Measurements from ENCODE around the gene TENM4. TPM values are rescaled to one million over a fixed set of nuclear protein-coding genes. Genes with fewer than 3 reads are reported as not detected.

Gene TENM4
- total RNA-seq, 1 donor from 2014 or later, result 112 TPM

DNA sequence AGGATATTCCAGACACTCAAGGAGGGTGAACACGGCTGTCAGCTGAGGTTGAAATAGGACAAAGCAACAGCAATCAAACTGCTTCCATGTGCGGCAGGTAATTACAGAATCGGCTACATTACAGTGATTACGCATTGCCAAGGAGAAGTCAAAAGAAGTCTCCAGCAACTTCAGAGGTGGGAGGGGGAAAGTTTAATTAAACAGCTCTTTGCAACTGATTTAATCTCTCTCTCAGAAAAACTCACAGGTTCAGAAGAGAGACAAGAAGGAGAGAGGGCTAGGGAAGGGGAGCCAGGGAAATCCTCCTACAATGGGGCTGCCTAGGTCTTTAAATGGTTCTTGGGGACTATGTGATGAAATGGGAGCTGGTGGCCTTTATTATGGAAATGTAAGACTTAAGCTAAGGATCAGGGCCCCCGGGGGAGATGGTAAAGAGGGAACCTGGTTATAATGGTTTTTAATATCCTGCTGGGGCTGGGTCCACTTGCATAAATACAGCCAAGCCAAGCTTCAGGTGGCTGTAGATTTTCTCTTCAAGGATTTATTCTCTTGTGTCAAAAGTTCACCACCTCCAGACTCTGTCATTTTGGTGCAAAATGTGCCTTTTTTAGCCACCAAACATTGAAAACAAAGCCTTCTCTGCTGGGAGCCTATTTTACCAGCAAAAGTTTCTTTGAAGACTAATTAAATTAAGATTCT lies 511.5 kb downstream of the TENM4 start:
- DNase-seq, result no peak

DNA sequence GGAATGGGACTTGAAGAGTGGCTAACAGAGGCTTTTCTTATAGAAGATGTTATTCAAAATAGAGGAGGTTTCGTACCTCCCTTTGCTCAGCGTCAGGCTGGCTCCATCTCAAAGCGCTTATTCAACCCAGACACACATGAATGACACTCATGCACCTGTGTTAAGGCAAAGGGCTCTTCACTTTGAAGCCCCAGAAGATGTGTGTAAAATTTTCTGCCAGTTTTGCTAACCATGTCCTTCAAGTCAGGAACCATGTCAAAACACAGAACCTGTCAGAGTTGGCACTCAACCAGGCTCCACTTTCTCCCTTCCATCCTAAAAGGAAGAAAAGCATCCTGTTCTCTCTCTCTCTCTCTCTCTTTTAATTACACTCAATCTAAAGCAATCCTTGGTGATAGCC lies 513.3 kb downstream of the TENM4 start:
- no peak for DNase-seq

DNA sequence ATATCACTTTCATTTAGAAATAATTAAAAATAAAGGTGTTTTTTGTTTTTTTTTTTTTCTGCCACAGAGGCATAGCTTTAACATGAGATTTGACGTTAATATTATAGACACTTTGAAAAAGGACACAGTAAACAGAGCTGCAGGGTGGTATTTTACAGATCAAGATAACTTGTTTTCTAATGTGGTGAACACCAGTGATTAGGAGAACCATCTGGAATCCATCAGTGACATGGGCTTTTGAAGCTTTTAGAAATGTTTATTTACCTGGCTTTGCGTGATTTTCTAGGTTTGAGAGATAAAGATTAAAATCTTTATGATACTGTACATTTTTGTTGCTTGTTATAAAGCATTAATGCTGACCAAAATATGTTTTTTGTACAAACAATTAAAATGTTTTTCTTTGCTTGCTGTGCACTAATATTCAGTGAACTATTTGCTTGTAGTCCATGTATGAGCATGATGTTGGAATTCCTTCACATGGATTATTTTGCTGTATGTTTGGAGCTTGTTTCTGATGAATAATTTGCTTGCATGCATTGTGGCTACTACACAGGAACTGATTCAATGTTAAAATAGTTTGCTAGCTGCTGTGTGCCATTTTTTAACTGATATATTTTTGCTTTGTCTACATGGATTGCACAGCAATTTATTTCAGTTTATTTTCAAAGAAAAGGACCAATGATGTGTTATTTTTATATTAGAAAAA lies 514.0 kb downstream of the TENM4 start:
- DNase-seq, result no peak

DNA sequence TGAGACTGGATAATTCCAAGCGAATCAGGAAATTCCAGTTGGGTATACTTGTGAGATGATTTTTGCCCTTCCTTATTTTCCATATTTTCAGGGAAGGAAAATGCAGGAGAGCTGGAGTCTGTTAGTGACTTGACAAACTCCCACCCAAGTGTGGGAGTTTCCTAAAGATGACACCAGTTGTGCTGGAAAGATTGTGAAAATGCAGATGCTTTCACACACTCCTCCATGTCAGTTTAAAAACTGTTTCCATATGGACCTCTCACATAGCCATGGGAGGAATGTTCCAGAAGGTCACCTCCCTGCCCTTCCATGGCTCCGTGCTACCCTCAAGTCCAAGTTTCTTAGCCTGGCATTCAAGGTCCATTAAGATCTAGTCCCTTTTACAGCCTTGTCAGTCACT lies 515.4 kb downstream of the TENM4 start:
- no peak for DNase-seq

DNA sequence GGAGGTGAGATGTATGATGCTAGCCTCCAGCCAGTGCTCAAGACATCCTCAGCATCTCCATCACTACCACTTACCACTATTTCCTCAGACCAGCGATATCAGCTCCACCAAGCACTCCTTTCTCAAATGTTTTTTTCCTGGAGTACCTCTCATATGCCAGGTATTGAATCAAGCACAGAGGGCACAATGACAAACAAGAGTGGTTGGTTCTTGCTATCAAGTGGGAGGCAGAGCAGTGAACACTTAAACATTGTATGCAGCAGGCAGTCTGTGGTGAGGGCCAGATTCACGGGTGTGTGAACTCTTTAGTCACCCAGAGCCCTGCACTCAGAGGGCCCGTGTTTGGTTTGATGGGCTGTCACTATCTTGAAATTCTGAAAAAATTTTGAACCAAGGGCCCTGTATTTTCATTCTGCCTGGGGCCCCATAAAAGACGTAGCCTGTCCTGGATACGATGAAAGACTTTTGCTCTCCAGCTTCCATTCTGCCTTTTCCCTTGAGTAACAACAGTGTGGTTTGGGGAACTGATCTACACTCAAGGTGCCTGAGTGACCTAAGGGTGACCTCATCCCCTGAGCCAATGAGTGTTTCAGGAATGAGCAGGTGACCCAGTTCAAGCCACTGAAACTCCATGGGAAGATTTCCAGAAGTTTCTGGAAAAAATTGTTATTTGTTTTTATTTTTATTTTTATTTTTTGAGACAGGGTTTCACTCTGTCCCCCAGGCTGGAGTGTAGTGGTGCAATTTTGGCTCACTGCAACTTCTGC lies 517.8 kb downstream of the TENM4 start:
- no peak for DNase-seq

DNA sequence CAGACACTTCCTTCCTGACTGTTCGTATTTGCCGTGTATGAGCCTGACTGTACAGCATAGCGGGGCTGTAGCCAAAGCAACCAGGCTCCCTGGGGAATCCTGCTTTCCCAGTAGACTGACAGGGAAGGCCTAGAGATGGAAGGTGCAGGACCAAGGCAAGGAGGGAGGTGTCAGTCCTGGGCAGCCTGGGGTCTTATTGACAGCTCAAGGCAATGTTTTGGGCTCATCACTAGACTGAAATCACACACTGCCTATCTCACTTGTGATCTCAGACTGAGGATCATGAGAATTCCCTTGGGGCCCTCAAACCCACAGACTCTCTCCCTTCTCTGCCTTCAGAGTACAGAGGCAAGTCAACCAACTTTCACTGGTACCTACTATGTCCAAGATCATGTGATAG lies 519.3 kb downstream of the TENM4 start:
- no peak for DNase-seq

DNA sequence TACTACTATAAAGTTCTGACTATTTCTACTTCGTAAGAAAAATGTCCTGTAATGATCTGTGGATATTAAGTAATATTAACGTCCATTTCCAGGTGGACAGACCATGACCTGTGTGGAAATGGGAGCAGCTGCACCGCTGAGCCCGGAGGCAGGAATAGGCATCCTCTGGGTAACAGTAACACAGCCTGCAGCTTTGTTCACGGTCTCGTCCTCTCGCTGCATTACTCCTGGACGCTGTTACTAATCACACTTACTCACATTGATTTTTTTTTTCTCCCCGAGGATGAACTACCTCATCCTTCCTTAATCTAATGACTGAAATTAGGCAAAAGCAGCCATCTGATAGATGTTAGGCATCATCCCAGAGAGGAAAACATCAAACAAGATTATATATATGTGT lies 520.5 kb downstream of the TENM4 start:
- no peak for DNase-seq

DNA sequence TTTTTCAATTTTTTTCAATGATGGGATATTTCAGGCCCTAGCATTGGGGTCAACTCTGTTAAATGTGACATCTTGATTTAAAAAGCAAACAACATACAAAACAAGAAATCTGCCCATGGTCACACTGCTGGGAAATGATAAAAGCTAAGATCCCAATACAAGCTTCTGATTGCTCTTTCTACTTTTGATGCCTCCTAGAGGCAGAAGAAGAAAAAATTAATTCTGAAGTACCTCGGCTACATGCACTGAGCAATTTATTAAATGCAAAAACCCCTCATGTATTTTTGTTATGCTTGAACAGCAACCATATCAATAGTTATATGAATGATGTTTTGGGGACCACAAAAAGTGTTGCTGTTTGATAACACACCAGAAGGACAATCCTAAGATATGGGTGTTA lies 524.1 kb downstream of the TENM4 start:
- no peak for DNase-seq

DNA sequence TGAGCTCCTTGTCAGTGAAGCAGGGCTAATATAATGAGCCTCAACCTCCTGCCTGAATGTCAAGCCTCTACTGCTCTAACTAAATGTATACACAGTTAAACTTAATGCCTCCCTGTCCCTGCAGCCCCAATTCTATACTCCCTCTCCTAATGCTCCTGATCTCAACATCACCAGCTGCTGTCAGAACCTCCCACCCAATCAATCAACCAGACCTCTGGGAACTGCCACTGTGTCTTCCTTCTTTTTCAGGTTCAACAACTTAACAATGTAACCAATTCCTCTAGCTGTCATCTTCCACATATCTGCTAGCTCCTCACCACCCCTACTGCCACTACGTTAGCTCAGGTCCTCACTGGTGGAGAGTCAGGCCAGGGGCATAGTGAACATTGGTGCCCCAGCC lies 526.3 kb downstream of the TENM4 start:
- no peak for DNase-seq

DNA sequence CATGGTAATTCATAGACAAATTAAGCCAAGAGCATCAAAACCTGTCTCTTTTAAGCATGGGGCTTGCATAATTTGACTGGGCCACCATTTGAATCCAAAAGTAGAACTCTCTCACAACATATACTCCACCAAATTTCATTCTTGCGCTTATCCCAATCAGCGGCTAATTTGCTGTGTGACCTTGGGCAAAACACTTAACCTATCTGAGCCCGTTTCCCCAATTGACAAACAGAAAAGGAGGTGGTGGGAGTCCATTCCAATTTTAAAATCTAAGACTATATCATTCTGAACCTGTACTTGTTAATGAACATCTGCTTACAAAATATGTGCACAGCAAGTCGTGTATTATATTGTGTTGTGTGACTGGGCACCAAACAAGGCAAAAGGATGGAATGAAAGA lies 528.1 kb downstream of the TENM4 start:
- DNase-seq, result no peak

DNA sequence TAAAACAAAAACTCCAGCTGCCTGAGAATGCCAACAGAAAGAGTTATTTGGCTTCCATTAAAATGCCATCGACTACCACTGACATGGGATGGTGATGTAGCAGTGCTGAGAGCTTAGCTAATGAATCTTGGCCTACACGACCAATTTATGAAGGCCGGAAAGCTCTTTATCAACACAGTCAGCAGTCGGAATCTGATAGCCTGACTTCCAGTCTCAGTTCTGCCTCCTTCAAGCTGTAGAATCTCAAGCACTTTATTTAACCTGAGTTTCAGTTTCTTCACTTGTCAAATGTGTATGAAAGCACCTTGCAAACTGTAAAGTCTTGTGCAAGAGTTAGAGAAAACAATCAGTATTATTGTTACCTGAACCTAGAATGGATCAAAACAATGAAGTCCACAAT lies 530.5 kb downstream of the TENM4 start:
- no peak for DNase-seq

DNA sequence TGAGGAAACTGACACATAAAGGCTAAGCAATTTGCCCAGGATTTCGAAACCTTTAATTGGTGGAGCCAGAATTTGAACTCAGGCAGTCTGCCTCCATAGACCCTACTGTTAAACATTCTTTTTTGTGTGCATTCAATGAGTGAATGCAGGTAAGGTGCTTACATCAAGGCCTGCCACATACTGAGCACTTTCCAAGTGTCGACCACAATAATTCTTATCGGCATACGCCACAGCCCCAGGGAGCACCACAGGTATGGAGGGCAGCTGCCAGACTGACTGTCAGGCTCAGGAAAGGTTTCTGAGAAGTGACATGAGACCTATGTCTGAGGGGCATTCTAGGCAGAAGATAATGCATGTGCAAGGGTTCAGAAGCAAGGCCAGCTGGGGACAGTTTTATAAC lies 531.4 kb downstream of the TENM4 start:
- DNase-seq, result no peak

DNA sequence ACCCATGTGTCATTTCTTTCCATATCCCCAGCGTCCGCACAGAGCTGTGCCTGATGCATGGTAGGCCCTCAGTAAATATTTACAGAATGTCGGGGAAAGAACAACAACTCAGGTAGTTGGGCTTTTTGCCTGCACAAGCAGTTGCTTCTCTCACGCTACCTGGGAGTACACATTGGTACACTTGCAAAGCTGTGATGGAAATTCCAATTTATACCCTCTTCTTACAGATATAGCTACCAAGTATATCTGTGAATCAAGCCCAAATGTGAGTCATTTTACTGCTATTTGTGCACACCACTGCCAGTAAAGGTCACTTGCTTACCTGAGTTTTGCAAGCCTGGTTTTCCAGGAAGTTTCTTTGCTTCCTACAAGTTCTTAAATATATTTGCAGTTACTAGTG lies 533.2 kb downstream of the TENM4 start:
- DNase-seq, result no peak

DNA sequence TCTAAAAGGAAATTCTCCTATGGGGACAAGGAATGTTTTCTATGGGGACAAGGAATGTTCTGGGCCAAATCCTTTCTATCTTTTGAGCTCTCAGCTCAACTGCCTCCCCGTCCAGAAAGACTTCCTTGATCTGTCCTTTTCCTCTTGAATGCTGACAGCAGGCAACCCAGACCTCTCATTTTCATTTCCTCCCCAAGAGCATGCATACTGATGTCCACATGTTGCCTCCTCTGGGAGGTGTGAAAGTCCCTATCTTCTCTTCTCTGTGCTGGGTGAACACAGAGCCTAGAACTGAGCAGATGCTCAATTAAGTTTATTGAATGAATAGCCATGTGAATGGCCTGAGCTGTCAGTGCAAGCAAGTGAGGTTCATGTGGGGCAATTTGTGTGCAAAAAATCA lies 534.3 kb downstream of the TENM4 start:
- DNase-seq, result no peak

DNA sequence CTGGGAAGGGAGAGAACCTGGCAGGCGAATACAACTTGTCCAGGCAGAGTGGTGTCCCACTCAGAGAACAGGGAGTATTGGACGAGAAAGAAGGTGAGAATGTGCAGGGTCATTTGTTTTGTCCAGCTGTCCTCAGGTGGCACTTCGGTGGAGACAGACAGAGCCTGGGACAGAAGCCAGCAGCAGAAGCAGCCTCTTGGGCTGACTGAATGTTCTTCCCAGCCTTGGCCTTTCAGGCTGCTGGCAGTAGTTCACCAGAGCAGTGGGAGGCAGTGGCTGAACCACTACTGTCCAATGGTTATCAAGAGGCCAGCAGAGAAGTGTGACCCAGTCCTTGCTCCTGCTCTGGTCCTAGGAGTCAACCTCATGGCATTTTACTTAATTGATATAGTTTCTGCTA lies 535.1 kb downstream of the TENM4 start:
- DNase-seq, result no peak

DNA sequence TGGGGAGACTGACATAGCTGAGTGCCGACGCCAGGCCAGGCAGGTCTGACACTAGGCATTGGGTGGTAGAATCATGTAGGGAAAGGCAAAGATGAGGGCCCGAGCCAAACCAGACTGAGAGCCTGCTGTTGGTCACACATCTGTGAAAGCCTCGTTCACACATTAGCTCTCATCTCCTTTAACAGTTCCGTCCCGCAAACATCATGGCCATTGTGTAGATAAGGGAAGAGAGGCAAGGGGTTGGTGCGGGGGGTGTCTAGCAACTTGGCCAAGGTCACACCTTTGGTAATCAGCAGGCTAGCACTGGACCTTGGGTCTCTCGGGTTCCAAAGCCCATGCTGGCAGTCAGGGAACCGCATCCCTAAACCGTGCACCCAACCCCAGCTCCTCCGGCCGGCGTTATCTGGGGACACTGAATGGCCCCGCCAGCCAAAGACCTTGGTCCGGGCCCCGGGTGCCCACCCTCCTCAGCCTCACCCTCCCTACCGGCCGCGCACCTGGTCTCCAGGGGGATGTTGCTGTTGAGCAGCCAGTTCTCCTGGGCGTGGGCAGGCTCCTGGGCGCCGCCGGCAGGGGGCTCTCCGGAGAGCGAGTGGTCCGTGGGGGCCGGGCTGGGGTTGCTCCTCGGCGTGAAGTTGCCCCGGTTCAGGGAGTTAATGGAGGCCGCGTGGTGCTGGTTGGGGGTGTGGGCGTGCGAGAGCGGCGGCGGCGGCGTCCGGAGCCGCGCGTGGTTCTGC lies 537.9 kb downstream of the TENM4 start:
- DNase-seq, result no peak

DNA sequence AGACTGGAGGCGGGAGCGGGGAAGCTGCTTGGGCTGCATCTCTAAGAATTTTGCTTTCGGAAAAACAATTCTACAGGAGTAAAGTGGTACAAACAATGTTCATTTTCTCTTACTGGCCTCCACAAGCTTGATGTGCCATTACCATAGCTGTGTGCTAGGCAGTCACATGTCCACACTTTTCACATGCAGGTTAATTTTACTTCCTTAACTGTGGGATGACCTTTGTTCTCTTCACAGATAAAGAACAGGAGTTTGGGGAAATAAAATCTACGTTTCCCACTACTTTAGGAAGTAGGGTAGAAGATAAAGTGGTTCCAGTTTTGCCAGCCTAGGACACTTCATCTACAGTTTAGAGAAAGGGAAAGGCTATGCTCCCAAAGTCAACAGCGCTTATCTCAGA lies 539.0 kb downstream of the TENM4 start:
- DNase-seq, result no peak

DNA sequence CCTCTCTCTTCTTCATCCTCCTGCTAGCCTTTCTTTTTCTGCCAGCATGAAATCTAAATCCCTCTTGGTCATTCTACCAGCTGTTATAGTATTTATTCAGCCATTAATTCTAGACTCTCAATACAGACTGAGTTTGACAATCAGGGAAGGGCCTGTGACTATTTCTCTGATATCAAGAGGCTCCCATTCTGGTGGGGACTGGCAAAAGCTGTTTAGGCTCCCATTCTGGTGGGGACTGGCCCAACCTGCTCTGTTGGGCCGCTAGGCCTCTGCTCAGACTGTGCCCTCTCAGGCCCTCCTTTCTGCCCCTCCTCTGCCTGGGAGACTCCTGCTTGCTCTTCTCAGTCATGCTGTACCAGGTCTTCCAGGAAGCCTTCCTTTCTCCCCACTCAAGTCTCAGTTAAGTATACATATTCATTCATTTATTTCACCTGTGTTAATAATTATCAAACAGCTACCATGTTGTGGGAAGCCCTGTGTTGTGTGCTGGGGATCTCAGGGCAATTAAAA lies 542.5 kb downstream of the TENM4 start:
- no peak for DNase-seq

DNA sequence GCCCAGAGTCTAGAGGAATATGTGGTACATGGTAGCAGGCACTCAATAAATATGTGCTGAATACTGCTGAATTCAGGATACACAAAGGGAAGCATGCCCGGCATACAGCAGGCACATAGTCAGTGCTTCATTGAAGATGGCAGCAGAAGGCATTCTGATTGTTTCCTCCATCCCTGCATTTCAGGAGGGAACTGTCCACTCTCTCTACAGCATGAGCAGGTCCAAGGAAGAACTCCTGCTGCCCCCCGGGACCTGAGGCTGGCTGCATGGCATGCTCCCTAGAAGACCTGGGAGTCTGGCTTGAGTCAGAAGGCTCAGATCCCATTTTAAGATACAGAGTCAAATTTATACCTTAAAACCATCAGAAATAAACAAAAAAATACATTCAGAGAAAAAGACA lies 546.8 kb downstream of the TENM4 start:
- DNase-seq, result no peak

DNA sequence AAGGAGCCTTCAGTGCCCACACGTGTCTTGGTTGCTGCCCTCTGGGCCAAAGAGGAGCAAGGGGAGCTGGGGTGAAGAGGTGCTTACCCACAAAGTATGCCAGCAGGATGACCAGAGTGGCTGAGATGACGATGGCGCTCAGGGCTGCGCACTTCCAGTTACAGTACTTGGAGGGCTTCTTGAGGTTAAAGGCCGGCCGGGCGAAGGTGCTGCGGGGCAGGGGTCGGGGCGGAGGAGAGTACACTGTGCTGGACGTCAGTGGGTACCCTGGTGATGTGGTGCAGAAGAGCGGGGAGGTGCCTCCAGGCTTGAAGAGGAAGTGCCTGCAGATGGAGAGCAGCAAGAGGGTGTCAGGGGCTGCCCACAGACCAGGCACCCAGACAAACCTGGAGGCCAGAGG lies 551.1 kb downstream of the TENM4 start:
- DNase-seq, result no peak

DNA sequence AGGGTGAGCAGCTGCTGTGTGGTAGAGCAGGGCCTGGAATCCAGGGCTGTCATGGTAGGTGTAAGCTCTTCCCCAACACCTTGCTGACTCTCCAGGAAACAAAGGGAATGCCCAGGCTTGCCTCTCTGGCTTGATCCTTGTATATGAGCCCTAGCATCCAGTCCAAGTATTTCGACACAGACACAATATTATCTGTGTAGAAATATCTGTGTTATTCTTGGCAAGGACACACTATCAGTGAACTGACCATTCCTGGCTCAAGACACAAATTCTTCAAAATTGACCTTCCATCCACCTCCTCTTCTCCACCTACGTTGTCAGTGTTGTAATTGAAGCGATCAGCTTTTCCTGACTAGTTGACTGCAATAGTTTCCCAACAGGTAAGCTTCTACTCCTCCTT lies 554.2 kb downstream of the TENM4 start:
- no peak for DNase-seq

DNA sequence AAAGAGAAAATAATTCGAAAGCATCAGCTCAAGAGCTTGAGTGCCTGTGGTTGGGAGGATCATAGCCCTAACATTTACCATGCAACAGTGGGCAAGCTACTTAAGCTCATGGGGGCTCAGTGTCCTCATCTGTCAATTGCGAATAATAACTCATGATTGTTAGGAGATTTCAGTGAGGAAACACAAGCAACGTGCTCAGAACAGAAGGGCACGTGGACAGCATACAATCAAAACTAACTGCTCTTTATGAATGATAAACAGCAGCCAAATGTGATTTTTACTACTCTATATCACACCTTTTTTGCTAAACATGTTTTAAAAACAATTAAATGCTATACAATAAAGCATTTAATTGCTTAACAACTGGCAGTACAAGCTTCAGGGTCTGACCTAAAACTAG lies 556.1 kb downstream of the TENM4 start:
- DNase-seq, result no peak

DNA sequence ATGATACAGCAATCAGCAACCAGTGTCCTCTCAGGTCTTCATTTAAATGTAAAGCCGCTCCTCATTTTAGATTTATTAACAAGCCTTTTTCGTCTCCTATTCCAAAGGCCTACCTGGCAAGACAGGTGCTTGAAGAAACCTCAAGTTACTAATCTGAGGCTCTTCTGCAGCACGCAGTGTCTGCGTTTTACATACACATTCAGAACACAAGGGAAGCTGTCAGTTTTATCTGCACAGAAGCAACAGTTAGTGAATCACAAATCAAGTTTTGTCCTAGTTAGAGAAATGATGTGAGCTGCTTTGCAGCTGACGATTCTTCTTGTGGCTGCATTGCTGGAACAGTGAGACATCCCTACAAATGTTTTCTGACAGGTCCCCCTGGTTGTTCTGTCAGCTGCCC lies 557.3 kb downstream of the TENM4 start:
- no peak for DNase-seq

Data from occipital lobe (tissue), 2 donors.